ENCODE measurements around the gene MTMR11. TPM values are rescaled to one million over a fixed set of nuclear protein-coding genes. Genes with fewer than 3 reads are reported as not detected.
A peak's percentile ranks its signal among the peaks of the same experiment; 100 is the strongest.

Gene MTMR11
- total RNA-seq, 1 donor from 2014 or later = 39.3 TPM

- TF ChIP-seq CTCF (IDR thresholded peaks at IDR 0.05; ENCODE audit: unreplicated experiment) = no peak
- H3K4me3 Mint-ChIP-seq = no peak overlapping the region
- no peaks in the 10 kb centered on the region for H3K9me3 Mint-ChIP-seq
- no peaks in the 10 kb centered on the region for H3K27me3 Mint-ChIP-seq (ENCODE audit: low read depth)
- H3K36me3 Mint-ChIP-seq = peaks cover 41% of the 10 kb centered on the region
- peak overlapping the region; percentile 40 for H3K27ac Mint-ChIP-seq
- peaks cover 33% of the 10 kb centered on the region for H3K4me1 Mint-ChIP-seq
- no peak for DNase-seq (ENCODE audit: low spot score in 2 of 2, unreplicated experiment in 2 of 2)
Observed at GRCh38 chr1:149929856-149930255, 6.8 kb downstream of the MTMR11 start.

GRCh38 chr1:149928401-149928724 is 8.3 kb downstream of the MTMR11 start:
- peaks cover 46% of the 10 kb centered on the region for H3K36me3 Mint-ChIP-seq
- H3K27ac Mint-ChIP-seq = peak overlapping the region; percentile 97
- no peak for DNase-seq (ENCODE audit: low spot score in 2 of 2, unreplicated experiment in 2 of 2)
- no peaks in the 10 kb centered on the region for H3K9me3 Mint-ChIP-seq
- H3K27me3 Mint-ChIP-seq (ENCODE audit: low read depth) = no peaks in the 10 kb centered on the region
- peak overlapping the region; percentile 99 for H3K4me3 Mint-ChIP-seq
- H3K4me1 Mint-ChIP-seq = peaks cover 35% of the 10 kb centered on the region
- no peak for TF ChIP-seq CTCF (IDR thresholded peaks at IDR 0.05; ENCODE audit: unreplicated experiment)

GRCh38 chr1:149927563-149928400 is 8.9 kb downstream of the MTMR11 start, which contains the start of gene SF3B4:
TSS of gene SF3B4 (minus strand) at chr1:149927803. CDS start at chr1:149927759, 44 bp downstream.
- TF ChIP-seq CTCF (IDR thresholded peaks at IDR 0.05; ENCODE audit: unreplicated experiment) = no peak

GRCh38 chr1:149927056-149927562 is 9.6 kb downstream of the MTMR11 start:
- H3K4me3 Mint-ChIP-seq = peak overlapping the region; percentile 99
- no peak for DNase-seq (ENCODE audit: low spot score in 2 of 2, unreplicated experiment in 2 of 2)
- H3K27ac Mint-ChIP-seq = peak overlapping the region; percentile 97
- peaks cover 49% of the 10 kb centered on the region for H3K36me3 Mint-ChIP-seq
- peaks cover 35% of the 10 kb centered on the region for H3K4me1 Mint-ChIP-seq
- H3K27me3 Mint-ChIP-seq (ENCODE audit: low read depth) = no peaks in the 10 kb centered on the region
- no peak for TF ChIP-seq CTCF (IDR thresholded peaks at IDR 0.05; ENCODE audit: unreplicated experiment)
- H3K9me3 Mint-ChIP-seq = no peaks in the 10 kb centered on the region

More at GRCh38 chr1:149927563-149928400, 8.9 kb downstream of the MTMR11 start, which contains the start of gene SF3B4:
- Mint-ChIP-seq H3K9me3 (no peaks in the 10 kb centered on the region), H3K4me3 (peak within 1 kb of the TSS; percentile 99), H3K4me1 (peaks cover 35% of the 10 kb centered on the region), H3K27me3 (ENCODE audit: low read depth) (no peaks in the 10 kb centered on the region), H3K27ac (peak within 1 kb of the TSS; percentile 97), H3K36me3 (peaks cover 48% of the 10 kb centered on the region)
- peak; percentile 82 to 93 for DNase-seq (ENCODE audit: low spot score in 2 of 2, unreplicated experiment in 2 of 2)

GRCh38 chr1:149926296-149926695 is 10.4 kb downstream of the MTMR11 start:
- no peak for DNase-seq (ENCODE audit: low spot score in 2 of 2, unreplicated experiment in 2 of 2)
- H3K27ac Mint-ChIP-seq = no peak overlapping the region
- no peaks in the 10 kb centered on the region for H3K9me3 Mint-ChIP-seq
- peak overlapping the region; percentile 99 for H3K4me3 Mint-ChIP-seq
- no peak for TF ChIP-seq CTCF (IDR thresholded peaks at IDR 0.05; ENCODE audit: unreplicated experiment)
- H3K36me3 Mint-ChIP-seq = peaks cover 44% of the 10 kb centered on the region
- H3K27me3 Mint-ChIP-seq (ENCODE audit: low read depth) = no peaks in the 10 kb centered on the region
- H3K4me1 Mint-ChIP-seq = peaks cover 35% of the 10 kb centered on the region
